ENCODE data around the gene ZNF438.
A peak's percentile ranks its signal among the peaks of the same experiment; 100 is the strongest.
"Not testable (repeated sequence)": the region's sequence is repeated elsewhere in the genome, so short reads cannot be mapped to it uniquely, and the experiment has no call there.

ZNF438 gene, protein sequence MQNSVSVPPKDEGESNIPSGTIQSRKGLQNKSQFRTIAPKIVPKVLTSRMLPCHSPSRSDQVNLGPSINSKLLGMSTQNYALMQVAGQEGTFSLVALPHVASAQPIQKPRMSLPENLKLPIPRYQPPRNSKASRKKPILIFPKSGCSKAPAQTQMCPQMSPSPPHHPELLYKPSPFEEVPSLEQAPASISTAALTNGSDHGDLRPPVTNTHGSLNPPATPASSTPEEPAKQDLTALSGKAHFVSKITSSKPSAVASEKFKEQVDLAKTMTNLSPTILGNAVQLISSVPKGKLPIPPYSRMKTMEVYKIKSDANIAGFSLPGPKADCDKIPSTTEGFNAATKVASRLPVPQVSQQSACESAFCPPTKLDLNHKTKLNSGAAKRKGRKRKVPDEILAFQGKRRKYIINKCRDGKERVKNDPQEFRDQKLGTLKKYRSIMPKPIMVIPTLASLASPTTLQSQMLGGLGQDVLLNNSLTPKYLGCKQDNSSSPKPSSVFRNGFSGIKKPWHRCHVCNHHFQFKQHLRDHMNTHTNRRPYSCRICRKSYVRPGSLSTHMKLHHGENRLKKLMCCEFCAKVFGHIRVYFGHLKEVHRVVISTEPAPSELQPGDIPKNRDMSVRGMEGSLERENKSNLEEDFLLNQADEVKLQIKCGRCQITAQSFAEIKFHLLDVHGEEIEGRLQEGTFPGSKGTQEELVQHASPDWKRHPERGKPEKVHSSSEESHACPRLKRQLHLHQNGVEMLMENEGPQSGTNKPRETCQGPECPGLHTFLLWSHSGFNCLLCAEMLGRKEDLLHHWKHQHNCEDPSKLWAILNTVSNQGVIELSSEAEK

GRCh38 chr10:31031558-31032257, at the start of gene ZNF438:
ZNF438 (minus strand) TSS chr10:31031865; CDS start chr10:30877034, 154,831 bp downstream.
- DNase-seq: peak; percentile 92

DNA sequence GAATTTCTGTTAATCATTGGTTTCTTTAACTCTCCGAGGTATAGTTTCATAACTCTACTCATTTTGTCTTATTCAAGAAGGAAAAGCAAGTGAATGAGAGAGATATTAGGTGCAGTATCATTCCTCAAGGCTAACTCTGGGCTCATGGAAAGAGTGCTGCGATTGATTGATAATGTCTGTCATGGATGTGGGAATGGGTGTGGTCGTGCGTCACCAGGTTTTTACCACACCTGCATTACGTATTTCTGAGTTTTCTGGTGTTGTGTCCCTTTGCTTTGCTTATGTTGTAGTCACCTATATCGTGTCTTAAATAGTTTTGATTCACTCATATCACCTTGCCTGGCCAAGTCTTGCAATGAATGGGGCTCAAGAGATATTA, 44.9 kb upstream of the ZNF438 start:
- no peak for DNase-seq

- DNase-seq: no peak
These were observed 44.4 kb upstream of the ZNF438 start for GRCh38 chr10:31075881-31076609.

GRCh38 chr10:31075434-31075833, 43.8 kb upstream of the ZNF438 start:
- DNase-seq: no peak

DNA sequence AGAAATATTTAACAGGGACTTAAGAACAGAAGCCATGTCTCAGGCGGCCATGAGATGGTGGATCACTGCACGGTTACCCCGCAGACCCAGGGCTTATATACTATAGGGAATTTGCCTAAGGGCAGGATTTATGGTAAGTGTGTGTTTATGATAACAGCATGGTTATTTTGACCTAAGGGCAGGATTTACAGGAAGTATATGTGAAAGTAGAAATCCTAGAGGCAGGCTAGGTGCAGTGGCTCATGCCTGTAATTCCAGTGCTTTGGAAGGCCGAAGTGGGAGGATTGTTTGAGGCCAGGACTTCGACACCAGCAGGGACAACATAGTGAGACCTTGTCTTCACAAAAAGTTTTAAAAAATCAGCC, 43.0 kb upstream of the ZNF438 start:
- no peak for DNase-seq

GRCh38 chr10:31073996-31074721, 42.5 kb upstream of the ZNF438 start:
- DNase-seq: no peak

GRCh38 chr10:31073211-31073610, 41.5 kb upstream of the ZNF438 start:
- no peak for DNase-seq

- DNase-seq: no peak
These were observed 40.8 kb upstream of the ZNF438 start for GRCh38 chr10:31072451-31072850.

GRCh38 chr10:31071232-31072005, 39.8 kb upstream of the ZNF438 start:
- DNase-seq: no peak

- DNase-seq: no peak
These were observed 39.0 kb upstream of the ZNF438 start for GRCh38 chr10:31070691-31071090.

DNA sequence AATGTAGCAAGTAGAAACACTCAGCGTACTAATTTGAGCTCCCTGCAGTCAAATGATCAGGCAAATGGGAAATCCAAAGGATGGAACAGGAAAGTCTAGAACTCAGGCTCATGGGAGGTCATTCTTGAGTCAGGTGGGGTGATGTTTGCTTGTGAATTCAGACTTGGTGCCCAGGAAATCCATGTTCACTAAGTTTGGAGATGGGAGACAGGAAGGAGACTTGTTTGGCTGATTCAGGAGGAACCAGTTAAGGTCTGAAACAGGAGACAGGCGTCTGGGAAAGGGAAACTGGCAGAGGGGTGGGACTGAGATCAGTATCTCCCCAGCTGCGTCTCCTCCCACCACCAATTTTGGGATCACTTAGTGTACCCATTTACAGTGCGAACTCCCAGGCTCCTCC, 38.4 kb upstream of the ZNF438 start:
- DNase-seq: no peak

DNA sequence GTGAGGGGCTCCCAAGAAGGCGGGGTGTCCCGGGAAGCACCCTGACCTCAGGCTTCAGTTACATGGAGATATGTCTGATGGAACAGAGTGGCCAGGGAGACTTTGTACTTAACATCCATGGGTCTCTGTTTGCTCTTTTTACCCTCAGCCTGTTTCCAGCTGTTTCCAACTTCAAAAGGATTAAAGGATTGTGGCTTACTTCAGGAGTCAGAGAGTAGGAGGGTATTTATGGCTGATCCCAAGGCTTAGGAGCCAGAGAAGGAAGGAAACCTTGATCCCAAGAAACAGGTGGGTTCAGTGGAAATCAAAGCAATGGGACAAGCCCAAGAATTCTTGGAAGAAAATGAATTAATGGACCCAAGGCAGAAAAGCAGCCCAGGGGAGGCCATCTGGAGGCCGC, 37.7 kb upstream of the ZNF438 start:
- no peak for DNase-seq

DNA sequence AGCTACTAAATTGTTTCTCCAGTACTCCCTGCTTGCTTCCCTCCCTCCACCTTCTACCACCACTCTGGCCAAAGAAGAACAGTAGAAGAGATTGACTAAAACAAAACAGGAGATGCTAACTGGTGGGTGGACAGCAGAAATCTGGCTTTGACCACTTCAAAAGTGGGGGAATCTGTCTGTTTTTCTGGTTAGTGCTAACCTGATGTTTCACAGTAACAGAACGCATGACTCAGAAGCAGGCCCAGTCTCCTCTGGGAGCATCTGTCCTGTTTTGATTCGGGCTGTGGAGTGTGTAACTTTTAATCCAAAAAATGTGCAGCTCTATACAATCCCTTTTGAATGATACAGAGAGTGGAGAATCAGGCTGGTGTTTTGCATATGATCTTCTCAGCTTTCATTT, 32.7 kb upstream of the ZNF438 start:
- no peak for DNase-seq

DNA sequence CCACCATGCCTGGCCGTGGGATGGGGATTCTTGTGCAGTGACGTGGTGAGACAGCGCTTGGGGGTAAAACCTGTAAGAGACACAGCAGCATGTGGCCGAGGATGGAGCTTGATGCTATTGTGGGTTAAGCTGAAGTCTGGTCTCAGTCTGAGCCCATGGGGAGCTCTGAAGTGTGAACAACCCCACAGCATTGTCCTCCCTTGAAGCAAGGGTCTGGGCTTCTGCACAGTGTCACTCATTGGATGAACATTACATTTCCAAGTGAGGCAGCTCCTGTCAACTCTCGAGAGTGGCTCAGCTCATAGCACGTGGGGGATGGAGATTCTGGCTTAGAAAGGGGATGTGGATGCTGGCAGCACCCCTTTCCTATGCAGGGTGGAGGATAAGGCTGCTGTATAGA, 32.2 kb upstream of the ZNF438 start:
- DNase-seq: no peak

DNA sequence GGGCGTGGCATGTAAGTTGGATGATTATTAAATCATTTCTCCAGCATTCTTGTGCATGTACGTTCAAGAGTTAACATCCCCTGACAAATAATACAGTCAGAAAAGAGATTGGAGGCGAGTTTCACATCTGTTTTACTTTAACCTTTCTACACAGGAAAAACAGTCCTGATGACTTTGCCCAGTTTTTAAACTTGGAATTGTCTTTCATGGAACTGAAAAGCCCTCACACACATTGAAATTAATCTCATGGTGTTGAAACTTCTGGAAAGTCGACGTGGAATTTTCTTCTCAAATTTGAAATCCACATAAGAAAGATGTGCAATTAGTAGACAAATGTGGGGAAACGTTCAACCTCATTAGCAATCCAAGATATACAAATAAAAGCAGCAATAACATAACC, 31.2 kb upstream of the ZNF438 start:
- no peak for DNase-seq

DNA sequence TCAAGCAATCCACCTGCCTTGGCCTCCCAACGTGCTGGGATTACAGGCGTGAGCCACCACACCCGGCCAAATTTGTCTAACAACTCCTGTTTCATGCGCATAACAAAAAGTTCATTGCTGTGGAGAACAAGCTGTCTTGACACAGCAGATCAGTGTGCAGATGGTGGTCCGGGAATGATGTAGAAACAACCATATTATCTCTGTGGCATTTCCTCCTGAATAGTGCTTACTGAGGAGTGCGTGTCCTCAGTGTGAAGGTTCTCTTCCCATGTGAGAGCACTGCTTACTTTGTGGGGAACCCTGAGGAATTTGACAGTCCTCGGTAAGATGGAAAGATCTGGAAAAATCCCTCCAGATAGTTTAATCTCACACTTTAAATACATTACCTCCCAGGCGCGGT, 30.3 kb upstream of the ZNF438 start:
- DNase-seq: no peak

DNA sequence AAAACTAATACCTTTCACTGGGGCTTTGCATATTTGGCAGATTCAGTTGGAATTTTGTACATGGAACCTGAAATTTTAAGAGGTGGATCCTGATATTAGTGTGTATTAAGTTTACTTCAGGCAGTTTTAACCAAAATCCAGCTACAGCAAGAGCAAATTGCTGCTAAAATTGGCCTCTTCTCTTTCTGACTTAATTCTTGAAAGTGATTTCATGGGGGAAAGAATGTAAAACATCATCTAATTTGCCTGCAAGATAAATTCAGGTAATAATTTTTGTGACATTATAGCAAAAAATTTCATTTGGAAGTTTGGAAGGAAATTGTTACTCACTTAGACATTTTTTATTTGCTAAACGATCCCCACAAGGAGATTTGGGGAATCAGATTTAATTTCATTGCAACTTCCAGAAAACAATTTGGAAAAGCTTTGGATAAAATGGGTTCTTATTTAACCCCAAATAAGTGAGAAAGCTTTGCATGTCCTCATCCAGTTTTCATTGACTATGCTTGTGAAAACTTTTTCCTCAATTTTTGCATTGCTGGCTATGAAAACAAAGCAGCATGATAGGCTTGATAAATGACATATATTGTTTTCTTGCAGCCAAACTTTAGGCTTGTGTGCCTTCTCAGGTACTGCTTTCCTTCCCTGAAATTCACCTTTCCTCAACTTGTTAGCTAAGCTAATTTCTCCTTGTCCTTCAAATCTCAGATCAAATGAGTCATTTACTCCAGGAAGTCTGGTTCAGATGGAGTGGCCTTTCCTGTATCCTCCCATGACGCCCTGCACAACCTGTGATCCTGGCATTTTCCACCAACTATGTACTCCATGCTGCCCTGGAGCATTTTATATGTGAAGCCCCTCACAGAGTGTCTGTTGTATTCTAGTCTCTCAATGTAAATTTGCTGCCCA, 27.4 kb upstream of the ZNF438 start:
- DNase-seq: no peak

- not testable (repeated sequence) for DNase-seq
These were observed 25.0 kb upstream of the ZNF438 start for GRCh38 chr10:31056678-31057077.

GRCh38 chr10:31055573-31056251, 24.0 kb upstream of the ZNF438 start:
- no peak for DNase-seq

DNA sequence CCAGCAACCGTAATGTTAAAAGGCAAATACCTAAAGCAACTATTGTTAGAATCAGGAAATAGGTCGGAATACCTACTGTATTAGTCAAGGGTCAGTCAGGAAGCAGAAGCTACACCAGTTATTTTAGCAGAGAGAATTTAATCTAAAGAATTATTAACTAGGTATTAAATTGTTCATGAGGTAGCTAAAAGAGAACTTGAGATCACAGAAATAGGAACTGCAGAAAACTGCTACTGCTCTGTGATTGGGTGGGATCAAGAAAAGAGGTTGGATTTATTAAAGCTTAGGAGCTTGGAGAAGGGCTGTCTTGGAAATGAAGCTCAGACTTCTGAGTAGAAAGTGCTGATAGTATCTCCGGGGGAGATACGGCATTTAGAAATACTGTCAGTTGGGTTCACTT, 20.0 kb upstream of the ZNF438 start:
- DNase-seq: no peak

Measured in activated CD4-positive, alpha-beta T cell treated with anti-CD3 and anti-CD28 coated beads for 1 hour (primary cell).